Cerebellar cortex (tissue), 1 donor: Measurements from ENCODE around the gene USP17L22.
"Not testable (repeated sequence)": the region's sequence is repeated elsewhere in the genome, so short reads cannot be mapped to it uniquely, and the experiment has no call there.

Source experiments
- DNase-seq: peaks from one replicate; pipeline ENCODE4 v3.0.0-alpha.2; 2015; ENCODE audit warnings: low spot score

Gene USP17L22

GRCh38 chr4:9267319-9267718, at the start of gene USP17L22:
Gene USP17L22 (plus strand): TSS chr4:9267619. CDS start chr4:9267619, 0 bp downstream.
- not testable (repeated sequence) for DNase-seq

DNA sequence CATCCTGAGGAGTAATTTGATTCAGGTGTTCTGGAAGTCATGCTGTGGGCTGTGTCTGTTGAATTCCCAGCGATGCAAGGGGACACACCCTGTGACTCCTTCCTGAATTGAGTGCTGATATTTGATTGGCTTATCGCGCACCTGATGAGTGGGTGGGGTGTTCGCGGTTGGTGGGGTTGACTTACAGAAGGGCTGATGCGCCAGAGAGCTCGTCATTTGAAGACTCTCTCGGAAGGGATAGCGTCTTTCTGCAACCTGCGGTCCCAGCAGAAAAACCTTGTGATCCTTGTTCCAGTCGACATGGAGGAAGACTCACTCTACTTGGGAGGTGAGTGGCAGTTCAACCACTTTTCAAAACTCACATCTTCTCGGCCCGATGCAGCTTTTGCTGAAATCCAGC, 47.6 kb upstream of the USP17L22 start, which contains the start of gene USP17L12:
Gene USP17L12, plus strand, starts transcription at position 301 of the 400 bp plus-strand sequence. Its CDS starts 0 bp downstream, at position 301.
- DNase-seq, result not testable (repeated sequence)

- DNase-seq, result not testable (repeated sequence)
Measured at GRCh38 chr4:9224596-9224995, 42.8 kb upstream of the USP17L22 start, which contains the start of gene USP17L13. Gene USP17L13 (plus strand): TSS chr4:9224896. CDS start chr4:9224896, 0 bp downstream.

DNA sequence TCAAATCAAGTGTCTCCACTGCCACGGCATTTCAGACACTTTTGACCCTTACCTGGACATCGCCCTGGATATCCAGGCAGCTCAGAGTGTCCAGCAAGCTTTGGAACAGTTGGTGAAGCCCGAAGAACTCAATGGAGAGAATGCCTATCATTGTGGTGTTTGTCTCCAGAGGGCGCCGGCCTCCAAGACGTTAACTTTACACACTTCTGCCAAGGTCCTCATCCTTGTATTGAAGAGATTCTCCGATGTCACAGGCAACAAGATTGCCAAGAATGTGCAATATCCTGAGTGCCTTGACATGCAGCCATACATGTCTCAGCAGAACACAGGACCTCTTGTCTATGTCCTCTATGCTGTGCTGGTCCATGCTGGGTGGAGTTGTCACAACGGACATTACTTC, 37.2 kb upstream of the USP17L22 start:
- DNase-seq, result not testable (repeated sequence)

DNA sequence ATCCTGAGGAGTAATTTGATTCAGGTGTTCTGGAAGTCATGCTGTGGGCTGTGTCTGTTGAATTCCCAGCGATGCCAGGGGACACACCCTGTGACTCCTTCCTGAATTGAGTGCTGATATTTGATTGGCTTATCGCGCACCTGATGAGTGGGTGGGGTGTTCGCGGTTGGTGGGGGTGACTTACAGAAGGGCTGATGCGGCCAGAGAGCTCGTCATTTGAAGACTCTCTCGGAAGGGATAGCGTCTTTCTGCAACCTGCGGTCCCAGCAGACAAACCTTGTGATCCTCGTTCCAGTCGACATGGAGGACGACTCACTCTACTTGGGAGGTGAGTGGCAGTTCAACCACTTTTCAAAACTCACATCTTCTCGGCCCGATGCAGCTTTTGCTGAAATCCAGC, 33.3 kb upstream of the USP17L22 start, which contains the start of gene USP17L15:
Gene USP17L15, plus strand, starts transcription at position 301 of the 400 bp plus-strand sequence. Its CDS starts 0 bp downstream, at position 301.
- not testable (repeated sequence) for DNase-seq

DNA sequence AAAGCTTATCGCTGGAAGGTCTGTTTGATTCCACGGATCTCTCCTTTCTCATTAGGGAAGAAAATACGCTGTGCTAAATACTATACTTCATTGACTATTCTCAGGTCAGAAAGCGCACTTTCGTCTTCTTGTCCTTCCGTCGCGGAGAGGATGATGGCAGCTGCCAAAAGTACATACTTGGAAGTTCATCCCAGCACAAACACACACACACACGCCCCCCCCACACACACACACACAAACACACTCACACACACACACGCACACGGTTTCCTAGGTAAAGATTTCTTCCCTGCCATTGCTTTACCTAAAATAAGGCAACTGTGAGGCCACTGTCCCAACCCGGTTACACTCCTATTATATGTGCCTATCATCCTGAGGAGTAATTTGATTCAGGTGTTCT, 29.0 kb upstream of the USP17L22 start:
- not testable (repeated sequence) for DNase-seq

GRCh38 chr4:9243579-9243978, 23.8 kb upstream of the USP17L22 start, which contains the start of gene USP17L17:
Gene USP17L17 (plus strand): TSS chr4:9243879. CDS start chr4:9243879, 0 bp downstream.
- DNase-seq, result not testable (repeated sequence)

GRCh38 chr4:9247953-9248680, 19.3 kb upstream of the USP17L22 start, which contains the start of gene USP17L18:
Gene USP17L18 (plus strand): TSS chr4:9248630. CDS start chr4:9248630, 0 bp downstream.
- peak; percentile 0 for DNase-seq

- not testable (repeated sequence) for DNase-seq
Measured at GRCh38 chr4:9253078-9253477, 14.3 kb upstream of the USP17L22 start, which contains the start of gene USP17L19. Gene USP17L19 (plus strand): TSS chr4:9253378. CDS start chr4:9253378, 0 bp downstream.

- not testable (repeated sequence) for DNase-seq
Measured at GRCh38 chr4:9257824-9258223, 9.6 kb upstream of the USP17L22 start, which contains the start of gene USP17L20. Gene USP17L20 (plus strand): TSS chr4:9258124. CDS start chr4:9258124, 0 bp downstream.

DNA sequence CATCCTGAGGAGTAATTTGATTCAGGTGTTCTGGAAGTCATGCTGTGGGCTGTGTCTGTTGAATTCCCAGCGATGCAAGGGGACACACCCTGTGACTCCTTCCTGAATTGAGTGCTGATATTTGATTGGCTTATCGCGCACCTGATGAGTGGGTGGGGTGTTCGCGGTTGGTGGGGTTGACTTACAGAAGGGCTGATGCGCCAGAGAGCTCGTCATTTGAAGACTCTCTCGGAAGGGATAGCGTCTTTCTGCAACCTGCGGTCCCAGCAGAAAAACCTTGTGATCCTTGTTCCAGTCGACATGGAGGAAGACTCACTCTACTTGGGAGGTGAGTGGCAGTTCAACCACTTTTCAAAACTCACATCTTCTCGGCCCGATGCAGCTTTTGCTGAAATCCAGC, 4.8 kb upstream of the USP17L22 start, which contains the start of gene USP17L21:
Gene USP17L21, plus strand, starts transcription at position 301 of the 400 bp plus-strand sequence. Its CDS starts 0 bp downstream, at position 301.
- not testable (repeated sequence) for DNase-seq

DNA sequence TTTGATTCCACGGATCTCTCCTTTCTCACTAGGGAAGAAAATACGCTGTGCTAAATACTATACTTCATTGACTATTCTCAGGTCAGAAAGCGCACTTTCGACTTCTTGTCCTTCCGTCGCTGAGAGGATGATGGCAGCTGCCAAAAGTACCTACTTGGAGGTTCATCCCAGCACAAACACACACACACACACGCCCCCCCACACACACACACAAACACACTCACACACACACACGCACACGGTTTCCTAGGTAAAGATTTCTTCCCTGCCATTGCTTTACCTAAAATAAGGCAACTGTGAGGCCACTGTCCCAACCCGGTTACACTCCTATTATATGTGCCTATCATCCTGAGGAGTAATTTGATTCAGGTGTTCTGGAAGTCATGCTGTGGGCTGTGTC, 4.3 kb downstream of the USP17L22 start:
- DNase-seq, result not testable (repeated sequence)
